ENCODE measurements around the gene LOXL3. TPM values are rescaled to one million over a fixed set of nuclear protein-coding genes. Genes with fewer than 3 reads are reported as not detected.
A peak's percentile ranks its signal among the peaks of the same experiment; 100 is the strongest.

The LOXL3 gene
- total and polyA plus RNA-seq, 2 of the 8 experiments (the other 6 are each of a cell fraction or from before 2014, with no cell fraction given): 22.4 to 27.2 TPM

DNA sequence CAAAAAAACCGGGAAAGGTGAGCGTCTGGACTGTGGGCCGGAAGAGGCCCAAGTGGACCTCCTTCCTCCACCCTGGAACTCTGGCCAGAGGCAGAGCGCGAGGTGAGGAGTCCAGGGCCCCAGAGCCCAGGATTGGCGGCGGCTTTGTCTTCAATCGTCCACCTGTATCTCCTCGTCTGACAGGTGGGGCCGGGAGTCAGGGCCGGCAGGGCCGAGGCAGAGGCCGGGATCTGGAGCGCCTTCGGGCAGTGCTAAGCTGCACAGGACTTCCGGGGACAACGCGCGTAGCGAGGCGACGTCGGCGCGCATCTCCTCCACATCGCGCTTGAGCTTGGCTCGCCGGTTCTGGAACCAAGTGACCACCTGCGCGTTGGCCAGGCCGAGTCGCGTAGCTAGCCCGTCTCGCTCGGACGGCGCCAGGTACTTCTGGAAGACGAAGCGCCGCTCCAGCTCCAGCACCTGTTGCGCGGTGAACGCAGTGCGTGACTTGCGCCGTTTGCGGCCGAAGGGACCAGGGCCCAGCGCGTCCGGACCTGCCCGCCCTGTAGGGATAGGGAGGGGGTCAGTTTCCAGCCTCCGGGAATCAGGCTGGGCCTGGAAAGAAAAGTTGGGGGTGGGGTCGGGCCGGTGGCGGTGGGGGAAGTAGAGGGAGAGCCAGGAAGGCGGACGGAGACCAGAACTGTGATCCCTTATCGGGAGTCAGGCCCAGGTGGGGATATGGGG is 55.8 kb downstream of the LOXL3 start (continued):
- TF ChIP-seq, protein P1, sequence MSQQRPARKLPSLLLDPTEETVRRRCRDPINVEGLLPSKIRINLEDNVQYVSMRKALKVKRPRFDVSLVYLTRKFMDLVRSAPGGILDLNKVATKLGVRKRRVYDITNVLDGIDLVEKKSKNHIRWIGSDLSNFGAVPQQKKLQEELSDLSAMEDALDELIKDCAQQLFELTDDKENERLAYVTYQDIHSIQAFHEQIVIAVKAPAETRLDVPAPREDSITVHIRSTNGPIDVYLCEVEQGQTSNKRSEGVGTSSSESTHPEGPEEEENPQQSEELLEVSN (IDR thresholded peaks at IDR 0.05): peak; percentile 75
- peak; percentile 1 for TF ChIP-seq EZH2 (IDR thresholded peaks at IDR 0.05; ENCODE audit: low read depth, low read length, severe bottlenecking)
- TF ChIP-seq TAF1 (IDR thresholded peaks at IDR 0.05; ENCODE audit: low read depth, low read length): peak; percentile 30; the same call in 1 of the 2 replicates
- TF ChIP-seq, protein P2, sequence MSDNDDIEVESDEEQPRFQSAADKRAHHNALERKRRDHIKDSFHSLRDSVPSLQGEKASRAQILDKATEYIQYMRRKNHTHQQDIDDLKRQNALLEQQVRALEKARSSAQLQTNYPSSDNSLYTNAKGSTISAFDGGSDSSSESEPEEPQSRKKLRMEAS (IDR thresholded peaks at IDR 0.05): peak; percentile 53; the same call in 1 of the 2 replicates
- TF ChIP-seq SIRT6 (IDR thresholded peaks at IDR 0.05; ENCODE audit: low read length): no peak
- peak; percentile 64 for TF ChIP-seq ASH2L (IDR thresholded peaks at IDR 0.05; ENCODE audit: low read length)
